Superior temporal gyrus (tissue), 1 donor: ENCODE results near the gene CYP4F12.
"Not testable (repeated sequence)": the region's sequence is repeated elsewhere in the genome, so short reads cannot be mapped to it uniquely, and the experiment has no call there.

Experiments
- DNase-seq: peaks from one replicate; pipeline ENCODE4 v3.0.0-alpha.2; 2016; ENCODE audit errors: extremely low spot score

Gene CYP4F12

DNA sequence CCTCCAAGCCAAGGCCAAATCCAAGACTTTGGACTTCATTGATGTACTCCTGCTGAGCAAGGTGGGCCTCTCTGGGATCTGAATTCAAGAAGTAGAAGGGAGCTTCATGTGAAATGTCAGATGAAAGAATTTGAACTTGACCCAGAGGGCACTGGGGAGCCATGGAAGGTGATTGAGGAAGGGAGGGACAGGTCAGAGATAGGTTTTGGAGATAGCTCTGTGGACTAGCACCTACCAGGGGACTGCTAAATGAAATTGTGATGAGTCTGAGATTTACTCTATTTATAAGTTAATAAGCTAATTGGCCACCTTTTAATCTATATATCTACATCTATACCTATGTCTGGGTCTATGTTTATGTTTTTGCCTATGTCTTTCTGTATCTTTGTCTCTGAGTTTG is 22.8 kb upstream of the CYP4F12 start:
- not testable (repeated sequence) for DNase-seq

DNA sequence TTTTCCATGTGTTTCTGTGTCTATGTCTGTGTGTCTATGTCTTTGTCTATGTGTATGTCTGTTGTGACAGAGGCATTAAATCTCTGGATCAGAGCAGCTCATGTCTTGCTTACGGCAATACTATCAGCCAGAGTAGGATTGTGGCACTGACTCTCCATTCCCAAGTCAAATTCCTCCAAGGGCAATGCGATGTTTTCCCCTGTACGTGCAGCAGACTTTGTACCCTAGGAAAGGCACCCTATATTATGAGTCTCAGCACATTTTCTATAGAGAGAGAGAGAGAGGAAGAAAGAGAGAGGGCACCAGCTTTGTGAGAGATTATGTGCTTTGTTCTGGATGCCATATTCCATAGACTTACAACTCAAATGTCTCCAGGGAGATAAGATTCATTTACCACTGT is 21.1 kb upstream of the CYP4F12 start:
- DNase-seq, result no peak

DNA sequence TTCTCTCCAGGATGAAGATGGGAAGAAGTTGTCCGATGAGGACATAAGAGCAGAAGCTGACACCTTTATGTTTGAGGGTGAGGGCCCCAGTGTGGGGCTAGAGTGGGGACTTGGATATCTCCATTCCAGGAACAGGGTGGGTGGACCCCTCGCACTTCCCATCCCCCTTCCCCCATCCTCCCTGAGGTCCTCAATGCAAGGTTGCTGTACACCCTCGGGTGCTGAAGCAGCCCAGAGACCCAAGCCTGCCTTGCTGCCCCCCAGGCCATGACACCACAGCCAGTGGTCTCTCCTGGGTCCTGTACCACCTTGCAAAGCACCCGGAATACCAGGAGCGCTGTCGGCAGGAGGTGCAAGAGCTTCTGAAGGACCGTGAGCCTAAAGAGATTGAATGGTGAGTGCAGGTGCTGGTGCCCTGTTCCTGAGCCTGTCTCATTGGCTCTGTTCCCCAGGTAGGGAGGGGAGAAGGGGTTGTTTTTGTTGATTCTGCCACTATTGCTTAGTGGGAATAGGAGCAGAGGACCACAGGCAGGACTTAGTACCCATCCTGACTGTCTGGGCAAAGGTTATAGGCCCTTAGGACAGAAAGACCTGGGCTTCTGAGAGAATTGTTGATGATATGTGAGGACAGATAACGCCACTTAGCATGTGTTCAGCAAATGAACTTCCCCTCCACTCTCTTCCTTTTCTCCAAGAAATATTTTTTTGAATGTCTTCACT is 20.2 kb upstream of the CYP4F12 start:
- no peak for DNase-seq

DNA sequence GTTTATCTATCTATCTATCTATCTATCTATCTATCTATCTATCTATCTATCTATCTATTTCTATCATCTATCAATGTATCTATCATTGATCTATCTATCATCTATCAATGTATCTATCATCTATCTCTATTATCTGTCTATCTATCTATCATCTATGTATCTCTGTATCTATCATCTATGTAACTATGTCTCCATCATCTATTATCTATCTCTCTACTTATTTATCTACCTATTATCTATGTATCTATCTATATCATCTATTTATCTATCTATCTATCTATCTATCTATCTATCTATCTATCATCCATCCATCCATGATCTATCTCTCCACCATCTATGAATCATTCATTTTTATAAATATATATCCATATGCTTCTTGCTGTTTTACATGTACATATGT is 16.4 kb upstream of the CYP4F12 start:
- DNase-seq, result no peak

DNA sequence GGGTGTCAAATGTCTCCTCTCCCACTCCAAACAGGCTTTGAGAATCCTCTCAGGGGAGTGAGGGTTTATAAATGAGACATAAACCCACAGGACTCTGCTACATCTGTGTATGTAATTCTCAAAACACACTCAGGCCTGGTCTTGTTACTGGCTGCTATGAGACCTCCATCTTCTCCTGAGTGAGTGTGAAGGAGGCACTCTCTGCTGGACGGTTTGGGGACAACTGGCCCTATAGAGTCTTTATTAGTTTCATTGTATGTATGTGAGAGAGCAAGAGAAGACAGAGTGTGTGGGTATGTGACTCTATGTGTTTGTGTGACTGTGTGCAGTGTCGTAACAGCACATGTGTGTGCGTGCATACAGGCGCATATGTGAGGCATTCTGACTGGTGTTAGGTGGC is 9.6 kb upstream of the CYP4F12 start:
- DNase-seq, result no peak

DNA sequence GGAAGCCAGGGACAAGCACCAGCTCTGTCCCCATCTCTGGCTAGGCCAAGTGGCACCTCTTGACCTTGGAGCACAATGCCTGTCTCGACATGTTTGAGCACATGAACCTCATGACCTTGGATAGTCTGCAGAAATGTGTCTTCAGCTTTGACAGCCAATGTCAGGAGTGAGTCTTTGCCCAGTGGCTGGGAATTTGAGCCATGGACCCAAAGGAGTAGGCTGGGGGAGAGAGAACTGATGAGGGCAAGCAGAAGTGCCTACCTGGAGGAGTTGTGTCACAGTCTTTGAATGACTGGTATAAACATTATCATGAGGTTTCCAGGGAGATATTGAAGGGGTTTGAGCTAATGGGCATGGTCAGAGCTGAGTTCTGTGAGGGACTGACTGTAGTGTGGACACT is 6.7 kb upstream of the CYP4F12 start:
- no peak for DNase-seq

DNA sequence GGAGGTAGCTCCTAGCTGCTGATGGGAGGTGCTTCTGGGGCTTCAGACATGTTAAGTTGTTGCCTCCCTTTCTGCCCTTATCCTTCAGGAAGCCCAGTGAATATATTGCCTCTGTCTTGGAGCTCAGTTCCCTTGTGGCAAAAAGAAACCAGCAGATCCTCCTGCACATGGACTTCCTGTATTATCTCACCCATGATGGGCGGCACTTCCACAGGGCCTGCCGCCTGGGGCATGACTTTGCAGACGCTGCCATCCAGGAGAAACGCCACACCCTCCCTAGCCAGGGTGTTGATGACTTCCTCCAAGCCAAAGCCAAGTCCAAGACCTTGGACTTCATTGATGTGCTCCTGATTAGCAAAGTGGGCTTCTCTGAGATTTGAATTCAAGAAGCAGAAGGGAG is 6.0 kb upstream of the CYP4F12 start:
- DNase-seq, result no peak

DNA sequence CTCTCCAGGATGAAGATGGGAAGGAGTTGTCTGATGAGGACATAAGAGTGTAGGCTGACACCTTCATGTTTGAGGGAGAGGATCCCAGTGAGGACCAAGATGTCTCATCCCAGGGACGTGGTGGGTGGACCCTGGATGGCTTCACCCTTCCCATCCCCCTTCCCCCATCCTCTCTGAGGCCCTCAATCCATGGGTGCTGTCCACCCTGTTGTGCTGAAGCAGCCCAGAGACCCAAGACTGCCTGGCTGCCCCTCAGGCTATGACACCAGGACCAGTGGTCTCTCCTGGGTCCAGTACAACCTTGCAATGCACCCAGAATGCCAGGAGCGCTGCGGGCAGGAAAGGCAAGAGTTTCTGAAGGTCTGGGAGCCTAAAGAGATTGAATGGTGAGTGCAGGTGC is 3.4 kb upstream of the CYP4F12 start:
- DNase-seq, result no peak

DNA sequence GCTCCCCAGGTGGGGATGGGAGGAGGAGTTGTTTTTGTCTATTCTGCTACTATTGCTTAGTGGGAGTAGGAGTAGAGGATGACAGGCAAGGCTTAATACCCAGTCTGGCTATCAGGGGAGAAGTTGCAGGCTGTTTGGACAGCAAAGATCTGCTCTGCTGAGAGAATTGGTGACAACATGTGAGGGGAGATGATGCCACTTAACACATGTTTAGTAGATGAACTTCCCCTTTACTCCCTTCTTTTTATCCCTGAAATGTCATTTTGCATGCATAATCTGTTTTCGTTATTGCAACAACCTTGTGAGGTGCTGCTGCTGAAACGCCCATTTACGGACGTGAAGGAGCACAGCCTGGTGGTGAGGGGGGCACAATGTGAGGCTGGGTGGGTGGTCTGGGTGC is 3.0 kb upstream of the CYP4F12 start:
- no peak for DNase-seq

DNA sequence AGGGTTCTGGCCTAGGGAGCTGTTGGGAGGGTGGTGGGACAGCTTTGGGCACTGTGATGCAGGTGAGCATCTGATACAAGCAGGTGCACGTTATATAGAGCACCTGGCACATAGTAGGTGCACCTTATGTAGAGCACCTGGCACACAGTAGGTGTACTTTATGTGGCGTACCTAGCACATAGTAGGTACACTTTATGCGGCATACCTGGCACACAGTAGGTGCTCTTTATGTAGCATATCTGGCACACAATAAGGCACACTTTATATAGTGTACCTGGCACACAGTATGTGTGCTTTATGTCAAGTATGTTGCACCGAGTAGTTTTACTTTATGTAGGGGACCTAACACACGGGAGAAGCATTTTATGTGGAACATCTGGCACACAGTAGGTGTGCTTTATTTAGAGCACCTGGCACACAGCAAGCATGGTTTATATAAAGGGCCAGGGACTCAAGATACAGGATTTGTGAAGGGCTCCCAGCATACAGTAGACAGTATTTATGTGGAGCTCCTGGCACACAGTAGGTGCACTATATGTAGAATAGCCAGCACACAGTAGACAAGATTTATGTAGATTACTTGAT is 1.6 kb upstream of the CYP4F12 start:
- no peak for DNase-seq

DNA sequence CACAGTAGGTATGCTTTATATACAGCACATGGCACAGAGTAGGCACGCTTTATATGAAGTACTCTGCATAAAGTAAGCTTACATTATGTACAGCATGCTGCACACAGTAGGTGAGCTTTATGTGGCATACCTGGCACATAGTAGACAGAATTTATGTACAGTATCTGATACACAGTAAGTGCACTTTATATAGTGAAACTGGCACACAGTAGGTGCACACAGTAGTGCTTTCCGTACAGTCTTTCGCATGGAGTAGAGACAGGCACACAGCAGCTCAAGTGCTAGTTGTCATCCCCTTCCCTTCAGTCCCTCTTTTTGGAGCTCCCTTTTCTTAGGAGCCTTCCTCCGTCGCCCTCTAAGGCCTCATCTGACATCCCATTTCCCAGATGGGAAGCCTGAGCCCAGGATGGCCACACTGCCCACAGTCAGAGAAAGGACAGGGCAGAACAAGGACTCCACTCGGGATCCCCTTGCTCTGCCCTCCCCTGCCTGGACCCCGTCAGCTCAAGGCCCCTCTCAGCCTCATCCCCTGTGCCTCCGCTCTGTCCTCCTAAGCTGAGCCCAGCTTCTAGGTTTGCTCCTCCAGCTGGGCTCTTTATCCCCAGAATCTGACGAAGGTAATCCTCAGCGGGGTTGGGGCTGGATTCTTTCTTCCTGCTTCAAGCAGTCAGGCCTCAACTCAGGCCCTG is 852 bp upstream of the CYP4F12 start:
- no peak for DNase-seq

DNA sequence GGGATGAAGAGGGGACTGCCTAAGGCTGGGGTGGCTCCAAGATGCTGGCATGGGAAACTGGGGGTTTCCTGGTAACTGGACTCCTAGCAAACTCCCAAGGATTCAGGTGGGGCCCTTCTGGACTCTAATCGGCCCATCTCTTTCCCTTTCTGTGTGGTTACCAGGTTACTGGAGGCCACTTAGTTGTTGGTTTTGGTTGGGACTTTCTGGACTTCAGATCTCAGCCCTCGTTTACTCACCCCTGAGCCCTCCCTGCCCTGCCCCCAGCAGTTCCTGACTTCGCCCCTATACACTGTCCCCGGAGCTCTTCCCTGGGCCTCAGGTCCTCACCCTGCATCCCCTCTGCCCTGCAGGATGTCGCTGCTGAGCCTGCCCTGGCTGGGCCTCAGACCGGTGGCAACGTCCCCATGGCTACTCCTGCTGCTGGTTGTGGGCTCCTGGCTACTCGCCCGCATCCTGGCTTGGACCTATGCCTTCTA is 328 bp downstream of the CYP4F12 start:
- DNase-seq, result no peak

DNA sequence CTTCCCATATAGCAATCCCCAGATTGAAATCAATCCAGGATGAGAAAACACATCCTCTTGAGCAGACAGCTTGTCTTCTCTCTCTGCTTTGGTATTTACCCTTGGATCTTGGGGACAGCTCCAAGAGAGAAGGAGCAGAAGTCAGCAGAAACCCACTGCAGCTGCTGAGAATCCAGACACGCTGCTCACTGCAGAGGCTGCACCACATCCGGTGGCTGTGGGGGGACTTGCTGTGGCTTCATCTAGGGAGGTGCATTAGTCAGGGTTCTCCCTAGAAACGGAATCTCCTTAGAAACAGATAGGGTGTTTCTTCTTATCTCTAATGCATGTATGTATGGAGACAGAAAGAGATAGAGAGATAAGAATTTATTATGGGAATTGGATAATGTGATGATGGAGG is 2.7 kb downstream of the CYP4F12 start:
- no peak for DNase-seq

DNA sequence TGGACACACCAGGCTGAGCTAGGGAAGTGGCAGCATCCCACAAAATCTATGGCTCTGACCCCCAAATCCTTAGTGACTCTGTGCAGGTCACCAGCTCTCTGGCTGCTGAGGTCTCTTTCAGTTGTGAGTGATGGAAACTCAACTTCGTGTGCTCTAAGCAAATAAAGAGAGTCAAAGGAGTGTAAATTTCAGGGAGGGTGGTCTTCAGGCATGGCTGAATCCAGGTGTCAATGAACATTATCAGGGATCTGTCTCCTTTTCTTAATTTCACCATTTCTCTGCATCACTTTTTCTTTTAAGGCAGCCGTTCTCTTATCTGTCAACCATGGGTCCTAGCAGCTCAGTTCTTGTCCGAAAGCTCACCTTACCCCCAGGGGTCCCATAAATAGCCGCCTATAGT is 6.2 kb downstream of the CYP4F12 start:
- DNase-seq, result no peak

DNA sequence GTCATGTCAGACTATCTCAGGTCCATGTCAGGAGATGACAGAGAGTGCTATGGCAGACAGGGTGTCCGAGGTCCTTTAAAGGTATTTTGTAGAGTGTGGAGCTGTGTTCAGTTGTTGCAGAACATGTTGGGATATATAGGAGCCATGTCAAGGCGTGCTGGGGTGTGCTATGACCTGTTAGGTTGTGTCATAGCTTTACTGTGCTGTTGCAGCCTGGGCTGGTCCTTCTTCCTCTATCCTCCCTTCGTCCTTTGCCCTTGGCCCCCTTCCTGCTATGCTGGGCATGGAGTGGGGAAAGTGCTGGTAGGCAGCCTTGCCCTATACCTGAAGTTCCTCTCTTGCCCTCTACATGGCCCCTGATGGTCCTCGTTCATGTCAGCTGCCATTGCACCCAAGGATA is 7.0 kb downstream of the CYP4F12 start:
- DNase-seq, result not testable (repeated sequence)

DNA sequence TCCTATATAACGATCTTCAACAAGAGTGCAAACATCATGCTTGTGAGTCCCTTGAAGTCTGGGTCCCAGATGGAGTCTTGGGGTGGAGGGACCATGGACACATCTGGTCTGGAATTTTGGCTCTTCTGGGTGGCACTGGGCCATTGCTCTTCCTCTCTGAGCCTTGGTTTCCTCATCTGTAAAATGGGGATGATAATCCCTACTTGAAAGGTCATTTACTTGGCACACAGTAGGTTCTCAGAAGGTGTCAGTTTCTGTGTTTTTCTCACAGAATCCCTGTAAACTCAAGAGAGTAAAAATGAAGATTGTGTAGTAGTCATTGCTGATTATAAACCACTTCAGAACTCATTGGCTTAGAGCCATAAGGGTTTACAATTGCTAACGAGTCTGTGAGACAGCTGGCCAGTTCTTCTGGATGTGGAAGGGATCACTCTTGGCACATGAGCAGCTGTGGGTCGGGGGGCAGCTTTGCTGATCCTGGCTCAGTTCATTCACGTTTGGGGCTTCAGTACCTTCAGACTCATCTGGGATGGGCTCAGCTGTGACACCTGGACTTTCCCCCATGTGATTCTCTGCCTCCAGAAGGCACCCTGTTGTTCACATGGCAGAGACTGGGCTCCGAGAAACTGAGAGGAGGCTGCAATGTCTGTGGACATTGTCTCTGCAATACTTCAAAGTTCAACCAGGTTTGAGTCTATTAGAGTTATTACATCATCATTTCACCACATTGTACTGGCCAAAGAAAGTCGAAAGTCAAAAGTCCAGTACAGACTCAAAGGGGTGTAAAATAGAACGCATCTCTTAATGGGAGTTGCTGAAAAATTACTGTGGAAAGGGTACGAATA is 7.8 kb downstream of the CYP4F12 start:
- no peak for DNase-seq

DNA sequence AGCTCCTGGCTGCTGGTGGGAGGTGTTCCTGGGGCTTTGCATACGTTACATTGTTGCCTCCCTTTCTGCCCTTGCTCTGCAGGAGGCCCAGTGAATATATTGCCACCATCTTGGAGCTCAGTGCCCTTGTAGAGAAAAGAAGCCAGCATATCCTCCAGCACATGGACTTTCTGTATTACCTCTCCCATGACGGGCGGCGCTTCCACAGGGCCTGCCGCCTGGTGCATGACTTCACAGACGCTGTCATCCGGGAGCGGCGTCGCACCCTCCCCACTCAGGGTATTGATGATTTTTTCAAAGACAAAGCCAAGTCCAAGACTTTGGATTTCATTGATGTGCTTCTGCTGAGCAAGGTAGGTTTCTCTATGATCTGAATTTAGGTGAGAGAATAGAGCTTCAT is 10.5 kb downstream of the CYP4F12 start:
- DNase-seq, result no peak

DNA sequence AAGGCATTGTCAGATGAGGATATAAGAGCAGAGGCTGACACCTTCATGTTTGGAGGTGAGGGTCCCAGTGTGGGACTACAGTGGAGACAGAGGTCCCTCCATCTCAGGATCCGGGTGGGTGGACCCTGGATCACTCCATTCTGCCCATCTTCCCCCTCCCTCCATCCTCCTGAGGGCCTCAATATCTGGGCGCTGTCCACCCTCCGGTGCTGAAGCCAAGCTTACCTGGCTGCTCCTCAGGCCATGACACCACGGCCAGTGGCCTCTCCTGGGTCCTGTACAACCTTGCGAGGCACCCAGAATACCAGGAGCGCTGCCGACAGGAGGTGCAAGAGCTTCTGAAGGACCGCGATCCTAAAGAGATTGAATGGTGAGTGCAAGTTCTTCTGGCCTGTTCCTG is 11.9 kb downstream of the CYP4F12 start:
- DNase-seq, result no peak

DNA sequence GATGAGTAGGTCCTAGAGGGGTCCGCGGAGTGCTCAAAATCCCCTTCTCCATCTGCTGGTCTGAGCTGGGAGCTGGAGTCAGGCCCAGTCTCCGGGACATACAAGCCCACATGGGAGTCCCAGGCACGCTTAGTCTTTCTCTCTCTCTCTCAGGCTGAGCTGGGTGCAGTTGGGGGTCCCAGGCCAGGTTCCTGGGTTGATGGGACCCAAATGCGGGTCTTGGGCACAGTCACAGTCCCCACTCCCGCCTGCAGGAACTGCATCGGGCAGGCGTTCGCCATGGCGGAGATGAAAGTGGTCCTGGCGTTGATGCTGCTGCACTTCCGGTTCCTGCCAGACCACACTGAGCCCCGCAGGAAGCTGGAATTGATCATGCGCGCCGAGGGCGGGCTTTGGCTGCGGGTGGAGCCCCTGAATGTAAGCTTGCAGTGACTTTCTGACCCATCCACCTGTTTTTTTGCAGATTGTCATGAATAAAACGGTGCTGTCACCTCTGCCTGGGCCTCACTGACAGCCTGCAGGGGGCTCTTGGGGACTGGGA is 23.8 kb downstream of the CYP4F12 start:
- no peak for DNase-seq

DNA sequence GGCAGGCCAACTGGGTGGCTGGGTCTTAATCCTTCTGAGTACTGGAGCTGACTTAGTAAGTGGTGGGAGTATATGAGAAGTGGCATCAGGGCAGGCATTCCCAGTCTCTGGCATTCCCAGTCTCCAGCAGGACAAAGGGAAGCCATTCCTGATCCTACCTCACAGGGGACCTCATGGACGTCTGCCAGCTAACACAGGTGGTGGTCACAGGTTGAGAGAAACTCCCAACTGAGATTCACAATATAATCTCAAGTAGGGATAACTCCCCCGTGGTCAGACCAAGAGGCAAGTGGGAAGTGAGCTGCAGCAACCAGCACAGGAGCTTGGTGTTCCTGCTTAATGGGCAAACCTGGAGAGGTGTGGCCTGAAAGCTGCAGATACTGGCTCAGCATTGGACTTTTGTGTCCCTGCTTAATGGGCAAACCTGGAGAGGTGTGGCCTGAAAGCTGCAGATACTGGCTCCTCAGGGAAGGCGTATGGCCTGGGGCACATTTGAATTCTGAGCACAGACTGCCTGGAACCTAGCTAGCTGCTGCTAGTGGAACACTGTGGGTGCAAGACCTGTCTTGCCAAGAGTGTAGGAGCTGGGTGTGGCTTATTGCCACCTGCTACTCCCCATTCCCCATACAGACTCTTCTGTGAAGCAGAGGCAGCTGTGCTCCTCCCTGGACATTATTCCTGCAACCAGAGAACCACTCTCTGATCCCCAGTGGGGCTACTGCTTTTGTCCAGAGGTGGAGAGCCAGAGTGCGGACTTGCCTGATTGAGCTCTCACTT is 29.1 kb downstream of the CYP4F12 start:
- no peak for DNase-seq

DNA sequence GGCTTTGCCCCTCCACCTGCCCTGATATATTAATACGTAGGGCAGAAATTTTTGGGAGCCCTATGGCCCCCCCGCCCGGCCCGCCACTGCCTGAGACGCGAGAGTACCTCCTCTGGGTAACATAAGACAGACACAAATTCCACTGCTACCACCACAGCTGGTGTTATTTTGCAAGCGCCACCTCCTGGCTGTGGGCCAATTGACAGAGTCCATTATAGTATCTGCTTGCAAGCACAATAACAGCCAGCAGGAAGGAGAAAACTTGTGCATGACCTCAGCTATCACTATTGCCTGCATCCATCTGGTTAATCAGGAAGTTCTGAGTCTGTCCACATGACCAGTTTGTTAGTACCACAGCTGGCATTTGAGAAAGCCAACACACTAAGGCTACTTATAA is 29.6 kb downstream of the CYP4F12 start:
- DNase-seq, result peak; percentile 12
